GM12878 (cell line): Measurements from ENCODE around the gene ZNF140. TPM values are rescaled to one million over a fixed set of nuclear protein-coding genes. Genes with fewer than 3 reads are reported as not detected.

Experiments used
- ASH2L ChIP-seq: fragments of 300-600, 200-600 bp; sonication (generic); IDR thresholded peaks from 2 replicates; pipeline ENCODE4 v1.6.1; 2017; ENCODE audit warnings: low read depth, mild to moderate bottlenecking, borderline replicate concordance
- CBFB ChIP-seq: IDR thresholded peaks from 2 replicates; pipeline ENCODE4 v1.6.1; 2016; ENCODE audit warnings: antibody characterized with exemption, low read depth
- HCFC1 ChIP-seq: fragments of 150-350 bp; IDR thresholded peaks from 2 replicates; pipeline ENCODE4 v1.6.1; 2014; ENCODE audit warnings: low read length
- JUND ChIP-seq: IDR thresholded peaks from 2 replicates; pipeline ENCODE4 v1.6.1; 2012; ENCODE audit warnings: low read depth, mild to moderate bottlenecking, low read length, improper control_type of control experiment, moderate library complexity
- MTA2 ChIP-seq: fragments of 450-650 bp; IDR thresholded peaks from 2 replicates; pipeline ENCODE4 v1.6.1; 2016; ENCODE audit warnings: low read depth, mild to moderate bottlenecking, moderate library complexity
- MYB ChIP-seq: fragments of 150-350 bp; IDR thresholded peaks from 2 replicates; pipeline ENCODE4 v1.6.1; 2014; ENCODE audit warnings: mild to moderate bottlenecking, low read depth, low read length, borderline replicate concordance
- NR2C2 ChIP-seq: IDR thresholded peaks from 2 replicates; pipeline ENCODE4 v1.6.1; 2011; ENCODE audit warnings: borderline replicate concordance, low read depth; ENCODE audit not compliant: control insufficient read depth, insufficient read length
- ZNF384 ChIP-seq: IDR thresholded peaks from 2 replicates; pipeline ENCODE4 v1.6.1; 2012; ENCODE audit warnings: low read depth, mild to moderate bottlenecking, low read length, improper control_type of control experiment, borderline replicate concordance
- ZNF622 ChIP-seq: fragments of 450-650 bp; IDR thresholded peaks from 2 replicates; pipeline ENCODE4 v1.6.1; 2017; ENCODE audit warnings: mild to moderate bottlenecking, inconsistent platforms
- polyA plus RNA-seq, 11 experiments: library from polyadenylated mRNA; depleted of rRNA in 4 of 11; unstranded in 6 of 11; stranded (reverse) in 5 of 11; fragments of >200 nt; fragmentation: Nextera tagmentation in 4 of 11; fragmentation: Illumina TruSeq in 1 of 11; extraction: Ambion mirVana in 4 of 11; extraction: Trizol in 1 of 11; gene quantifications; 1 replicate in 1 of 11; 2 replicates in 10 of 11; pipeline versions ENCODE4 v1.2.1 to v1.2.3, GENCODE V29; 2011 to 2016; ENCODE audit warnings: inconsistent platforms in 2 of 11, missing spikeins in 2 of 11, low read depth in 1 of 11
- total RNA-seq, 4 experiments: library from RNA; depleted of rRNA in 3 of 4; stranded (reverse); fragments of >200 nt in 3 of 4; fragmentation: Illumina TruSeq in 1 of 4; extraction: Trizol in 1 of 4; gene quantifications; 2 replicates each; pipeline versions ENCODE4 v1.2.1 to v1.2.3, GENCODE V29; 2013 to 2021
- TF ChIP-seq, protein P1 (sequence below): fragments of 450-650 bp; formaldehyde crosslinking; IDR thresholded peaks from 2 replicates; pipeline ENCODE4 v1.4.0; 2022; ENCODE audit warnings: mild to moderate bottlenecking, moderate library complexity
- TF ChIP-seq, protein P2 (sequence below): fragments of 450-650 bp; IDR thresholded peaks from 2 replicates; pipeline ENCODE4 v1.6.1; 2016; ENCODE audit warnings: mild to moderate bottlenecking
- TF ChIP-seq, protein P3 (sequence below): fragments of 450-650 bp; IDR thresholded peaks from 2 replicates; pipeline ENCODE4 v1.6.1; 2017; ENCODE audit warnings: mild to moderate bottlenecking
- TF ChIP-seq, protein P4 (sequence below): IDR thresholded peaks from 2 replicates; pipeline ENCODE4 v1.6.1; 2012; ENCODE audit warnings: improper control_type of control experiment, low read depth, low read length; ENCODE audit not compliant: insufficient replicate concordance
- TF ChIP-seq, protein P5 (sequence below): fragments of 450-650 bp; IDR thresholded peaks from 2 replicates; pipeline ENCODE4 v1.6.1; 2017; ENCODE audit warnings: mild to moderate bottlenecking, moderate library complexity

ZNF140 gene
- total and polyA plus RNA-seq, 10 of the 15 experiments (the other 5 are each of a cell fraction or from before 2014, with no cell fraction given): 6.8 to 21.2 (median 14.7) TPM

DNA sequence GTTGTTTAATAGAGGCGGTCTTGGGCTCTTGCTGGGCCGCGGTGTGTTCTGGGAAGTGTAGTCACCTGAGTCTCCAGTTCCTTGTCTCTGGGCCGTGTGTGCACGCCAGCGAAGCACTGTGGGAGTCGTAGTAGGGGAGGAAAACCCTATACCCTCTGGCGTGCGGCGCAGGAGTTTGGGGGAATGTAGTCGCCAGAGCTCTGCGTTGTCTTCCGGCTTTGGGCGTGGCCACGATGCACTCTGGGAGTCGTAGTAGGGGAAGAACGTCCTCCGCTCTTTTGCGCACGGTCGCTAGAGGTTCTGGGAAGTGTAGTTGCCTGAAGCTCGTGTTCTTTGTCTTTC, 726 bp upstream of the ZNF140 start (continued):
- TF ChIP-seq, protein P1, sequence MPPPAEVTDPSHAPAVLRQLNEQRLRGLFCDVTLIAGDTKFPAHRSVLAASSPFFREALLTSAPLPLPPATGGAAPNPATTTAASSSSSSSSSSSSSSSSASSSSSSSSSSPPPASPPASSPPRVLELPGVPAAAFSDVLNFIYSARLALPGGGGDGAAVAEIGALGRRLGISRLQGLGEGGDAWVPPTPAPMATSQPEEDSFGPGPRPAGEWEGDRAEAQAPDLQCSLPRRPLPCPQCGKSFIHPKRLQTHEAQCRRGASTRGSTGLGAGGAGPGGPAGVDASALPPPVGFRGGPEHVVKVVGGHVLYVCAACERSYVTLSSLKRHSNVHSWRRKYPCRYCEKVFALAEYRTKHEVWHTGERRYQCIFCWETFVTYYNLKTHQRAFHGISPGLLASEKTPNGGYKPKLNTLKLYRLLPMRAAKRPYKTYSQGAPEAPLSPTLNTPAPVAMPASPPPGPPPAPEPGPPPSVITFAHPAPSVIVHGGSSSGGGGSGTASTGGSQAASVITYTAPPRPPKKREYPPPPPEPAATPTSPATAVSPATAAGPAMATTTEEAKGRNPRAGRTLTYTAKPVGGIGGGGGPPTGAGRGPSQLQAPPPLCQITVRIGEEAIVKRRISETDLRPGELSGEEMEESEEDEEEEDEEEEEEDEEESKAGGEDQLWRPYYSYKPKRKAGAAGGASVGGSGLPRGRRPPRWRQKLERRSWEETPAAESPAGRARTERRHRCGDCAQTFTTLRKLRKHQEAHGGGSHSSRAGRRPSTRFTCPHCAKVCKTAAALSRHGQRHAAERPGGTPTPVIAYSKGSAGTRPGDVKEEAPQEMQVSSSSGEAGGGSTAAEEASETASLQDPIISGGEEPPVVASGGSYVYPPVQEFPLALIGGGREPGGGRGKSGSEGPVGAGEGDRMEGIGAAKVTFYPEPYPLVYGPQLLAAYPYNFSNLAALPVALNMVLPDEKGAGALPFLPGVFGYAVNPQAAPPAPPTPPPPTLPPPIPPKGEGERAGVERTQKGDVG (CRISPR knock-in tag): no peak
- TF ChIP-seq ZNF384 (no peak), ASH2L (no peak), MYB (no peak), MTA2 (no peak), NR2C2 (no peak), JUND (no peak), CBFB (no peak), ZNF622 (no peak), HCFC1 (peak; percentile 96)
- TF ChIP-seq, protein P2, sequence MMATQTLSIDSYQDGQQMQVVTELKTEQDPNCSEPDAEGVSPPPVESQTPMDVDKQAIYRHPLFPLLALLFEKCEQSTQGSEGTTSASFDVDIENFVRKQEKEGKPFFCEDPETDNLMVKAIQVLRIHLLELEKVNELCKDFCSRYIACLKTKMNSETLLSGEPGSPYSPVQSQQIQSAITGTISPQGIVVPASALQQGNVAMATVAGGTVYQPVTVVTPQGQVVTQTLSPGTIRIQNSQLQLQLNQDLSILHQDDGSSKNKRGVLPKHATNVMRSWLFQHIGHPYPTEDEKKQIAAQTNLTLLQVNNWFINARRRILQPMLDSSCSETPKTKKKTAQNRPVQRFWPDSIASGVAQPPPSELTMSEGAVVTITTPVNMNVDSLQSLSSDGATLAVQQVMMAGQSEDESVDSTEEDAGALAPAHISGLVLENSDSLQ: peak; percentile 34; the same call in 1 of the 2 replicates
- TF ChIP-seq, protein P3, sequence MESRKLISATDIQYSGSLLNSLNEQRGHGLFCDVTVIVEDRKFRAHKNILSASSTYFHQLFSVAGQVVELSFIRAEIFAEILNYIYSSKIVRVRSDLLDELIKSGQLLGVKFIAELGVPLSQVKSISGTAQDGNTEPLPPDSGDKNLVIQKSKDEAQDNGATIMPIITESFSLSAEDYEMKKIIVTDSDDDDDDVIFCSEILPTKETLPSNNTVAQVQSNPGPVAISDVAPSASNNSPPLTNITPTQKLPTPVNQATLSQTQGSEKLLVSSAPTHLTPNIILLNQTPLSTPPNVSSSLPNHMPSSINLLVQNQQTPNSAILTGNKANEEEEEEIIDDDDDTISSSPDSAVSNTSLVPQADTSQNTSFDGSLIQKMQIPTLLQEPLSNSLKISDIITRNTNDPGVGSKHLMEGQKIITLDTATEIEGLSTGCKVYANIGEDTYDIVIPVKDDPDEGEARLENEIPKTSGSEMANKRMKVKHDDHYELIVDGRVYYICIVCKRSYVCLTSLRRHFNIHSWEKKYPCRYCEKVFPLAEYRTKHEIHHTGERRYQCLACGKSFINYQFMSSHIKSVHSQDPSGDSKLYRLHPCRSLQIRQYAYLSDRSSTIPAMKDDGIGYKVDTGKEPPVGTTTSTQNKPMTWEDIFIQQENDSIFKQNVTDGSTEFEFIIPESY: no peak
- TF ChIP-seq, protein P4, sequence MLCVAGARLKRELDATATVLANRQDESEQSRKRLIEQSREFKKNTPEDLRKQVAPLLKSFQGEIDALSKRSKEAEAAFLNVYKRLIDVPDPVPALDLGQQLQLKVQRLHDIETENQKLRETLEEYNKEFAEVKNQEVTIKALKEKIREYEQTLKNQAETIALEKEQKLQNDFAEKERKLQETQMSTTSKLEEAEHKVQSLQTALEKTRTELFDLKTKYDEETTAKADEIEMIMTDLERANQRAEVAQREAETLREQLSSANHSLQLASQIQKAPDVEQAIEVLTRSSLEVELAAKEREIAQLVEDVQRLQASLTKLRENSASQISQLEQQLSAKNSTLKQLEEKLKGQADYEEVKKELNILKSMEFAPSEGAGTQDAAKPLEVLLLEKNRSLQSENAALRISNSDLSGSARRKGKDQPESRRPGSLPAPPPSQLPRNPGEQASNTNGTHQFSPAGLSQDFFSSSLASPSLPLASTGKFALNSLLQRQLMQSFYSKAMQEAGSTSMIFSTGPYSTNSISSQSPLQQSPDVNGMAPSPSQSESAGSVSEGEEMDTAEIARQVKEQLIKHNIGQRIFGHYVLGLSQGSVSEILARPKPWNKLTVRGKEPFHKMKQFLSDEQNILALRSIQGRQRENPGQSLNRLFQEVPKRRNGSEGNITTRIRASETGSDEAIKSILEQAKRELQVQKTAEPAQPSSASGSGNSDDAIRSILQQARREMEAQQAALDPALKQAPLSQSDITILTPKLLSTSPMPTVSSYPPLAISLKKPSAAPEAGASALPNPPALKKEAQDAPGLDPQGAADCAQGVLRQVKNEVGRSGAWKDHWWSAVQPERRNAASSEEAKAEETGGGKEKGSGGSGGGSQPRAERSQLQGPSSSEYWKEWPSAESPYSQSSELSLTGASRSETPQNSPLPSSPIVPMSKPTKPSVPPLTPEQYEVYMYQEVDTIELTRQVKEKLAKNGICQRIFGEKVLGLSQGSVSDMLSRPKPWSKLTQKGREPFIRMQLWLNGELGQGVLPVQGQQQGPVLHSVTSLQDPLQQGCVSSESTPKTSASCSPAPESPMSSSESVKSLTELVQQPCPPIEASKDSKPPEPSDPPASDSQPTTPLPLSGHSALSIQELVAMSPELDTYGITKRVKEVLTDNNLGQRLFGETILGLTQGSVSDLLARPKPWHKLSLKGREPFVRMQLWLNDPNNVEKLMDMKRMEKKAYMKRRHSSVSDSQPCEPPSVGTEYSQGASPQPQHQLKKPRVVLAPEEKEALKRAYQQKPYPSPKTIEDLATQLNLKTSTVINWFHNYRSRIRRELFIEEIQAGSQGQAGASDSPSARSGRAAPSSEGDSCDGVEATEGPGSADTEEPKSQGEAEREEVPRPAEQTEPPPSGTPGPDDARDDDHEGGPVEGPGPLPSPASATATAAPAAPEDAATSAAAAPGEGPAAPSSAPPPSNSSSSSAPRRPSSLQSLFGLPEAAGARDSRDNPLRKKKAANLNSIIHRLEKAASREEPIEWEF: no peak
- TF ChIP-seq, protein P5, sequence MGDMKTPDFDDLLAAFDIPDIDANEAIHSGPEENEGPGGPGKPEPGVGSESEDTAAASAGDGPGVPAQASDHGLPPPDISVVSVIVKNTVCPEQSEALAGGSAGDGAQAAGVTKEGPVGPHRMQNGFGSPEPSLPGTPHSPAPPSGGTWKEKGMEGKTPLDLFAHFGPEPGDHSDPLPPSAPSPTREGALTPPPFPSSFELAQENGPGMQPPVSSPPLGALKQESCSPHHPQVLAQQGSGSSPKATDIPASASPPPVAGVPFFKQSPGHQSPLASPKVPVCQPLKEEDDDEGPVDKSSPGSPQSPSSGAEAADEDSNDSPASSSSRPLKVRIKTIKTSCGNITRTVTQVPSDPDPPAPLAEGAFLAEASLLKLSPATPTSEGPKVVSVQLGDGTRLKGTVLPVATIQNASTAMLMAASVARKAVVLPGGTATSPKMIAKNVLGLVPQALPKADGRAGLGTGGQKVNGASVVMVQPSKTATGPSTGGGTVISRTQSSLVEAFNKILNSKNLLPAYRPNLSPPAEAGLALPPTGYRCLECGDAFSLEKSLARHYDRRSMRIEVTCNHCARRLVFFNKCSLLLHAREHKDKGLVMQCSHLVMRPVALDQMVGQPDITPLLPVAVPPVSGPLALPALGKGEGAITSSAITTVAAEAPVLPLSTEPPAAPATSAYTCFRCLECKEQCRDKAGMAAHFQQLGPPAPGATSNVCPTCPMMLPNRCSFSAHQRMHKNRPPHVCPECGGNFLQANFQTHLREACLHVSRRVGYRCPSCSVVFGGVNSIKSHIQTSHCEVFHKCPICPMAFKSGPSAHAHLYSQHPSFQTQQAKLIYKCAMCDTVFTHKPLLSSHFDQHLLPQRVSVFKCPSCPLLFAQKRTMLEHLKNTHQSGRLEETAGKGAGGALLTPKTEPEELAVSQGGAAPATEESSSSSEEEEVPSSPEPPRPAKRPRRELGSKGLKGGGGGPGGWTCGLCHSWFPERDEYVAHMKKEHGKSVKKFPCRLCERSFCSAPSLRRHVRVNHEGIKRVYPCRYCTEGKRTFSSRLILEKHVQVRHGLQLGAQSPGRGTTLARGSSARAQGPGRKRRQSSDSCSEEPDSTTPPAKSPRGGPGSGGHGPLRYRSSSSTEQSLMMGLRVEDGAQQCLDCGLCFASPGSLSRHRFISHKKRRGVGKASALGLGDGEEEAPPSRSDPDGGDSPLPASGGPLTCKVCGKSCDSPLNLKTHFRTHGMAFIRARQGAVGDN: no peak
